ENCODE results near the gene LSP1.
"Not testable (repeated sequence)": the region's sequence is repeated elsewhere in the genome, so short reads cannot be mapped to it uniquely, and the experiment has no call there.

The LSP1 gene

DNA sequence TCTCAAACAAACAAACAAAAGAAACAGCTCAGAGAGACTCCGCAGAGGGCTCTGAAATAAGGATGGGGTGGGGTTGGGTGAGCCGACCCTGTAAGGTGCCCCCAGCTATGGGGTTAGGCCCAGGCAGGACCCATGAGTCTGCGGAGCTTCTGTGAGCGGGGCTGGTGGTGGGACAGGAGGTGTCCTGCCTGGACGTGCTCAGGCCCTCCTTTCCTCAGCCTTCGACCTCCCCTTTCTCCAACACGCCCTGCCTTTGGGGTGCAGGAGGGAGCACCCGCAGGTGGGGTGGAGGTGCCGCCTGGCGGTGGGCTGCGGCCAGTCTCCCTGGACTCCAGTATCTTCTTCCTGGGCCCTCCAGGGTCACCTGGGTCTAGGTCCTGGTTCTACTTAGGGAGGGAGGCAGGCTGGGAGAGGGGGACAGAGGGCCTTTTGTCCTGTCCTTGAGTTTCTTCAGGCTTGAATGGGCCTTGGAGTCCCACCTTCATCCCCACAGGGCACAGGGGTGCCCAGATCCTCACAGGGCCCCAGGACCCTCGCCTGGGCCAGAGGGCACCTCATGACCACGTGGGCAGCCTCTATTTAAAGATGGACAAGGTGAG is 26.6 kb downstream of the LSP1 start:
- no peak for DNase-seq

DNA sequence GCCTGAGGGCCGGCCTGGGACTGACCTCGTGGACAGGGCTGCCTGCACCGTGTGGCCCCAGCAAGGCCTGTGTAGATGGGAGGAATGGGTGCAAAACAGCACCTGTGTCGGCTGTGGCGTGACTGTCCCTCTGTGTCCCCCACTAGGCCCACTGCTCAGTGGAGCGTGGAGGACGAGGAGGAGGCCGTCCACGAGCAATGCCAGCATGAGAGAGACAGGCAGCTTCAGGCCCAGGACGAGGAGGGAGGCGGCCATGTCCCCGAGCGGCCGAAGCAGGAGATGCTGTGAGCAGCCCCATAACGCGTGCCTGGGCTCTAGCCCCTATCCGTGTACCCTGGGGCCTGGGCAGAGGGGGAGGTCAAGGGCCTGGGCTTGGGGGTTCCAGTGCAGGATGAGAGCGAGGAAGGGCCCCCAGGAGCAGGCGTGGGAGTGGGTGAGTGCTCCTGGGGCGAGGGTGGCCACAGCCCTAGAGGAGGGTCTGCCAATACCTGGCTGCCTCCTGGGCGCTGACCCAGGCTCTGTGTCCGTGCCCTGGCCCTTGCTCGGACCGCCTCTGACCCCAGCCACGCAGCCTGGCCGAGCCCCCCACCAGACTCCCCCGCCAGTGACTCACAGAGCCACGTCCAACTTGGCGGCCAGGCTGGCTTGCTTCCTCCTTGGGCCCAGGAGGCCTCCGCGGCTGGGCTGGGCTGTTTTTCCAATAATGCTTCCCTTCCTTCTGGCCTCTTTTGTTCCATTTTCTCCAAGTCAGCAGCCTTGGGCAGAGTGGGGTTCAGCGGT is 27.2 kb downstream of the LSP1 start:
- no peak for DNase-seq

- no peak for DNase-seq
These were observed 28.0 kb downstream of the LSP1 start for GRCh38 chr11:1880746-1881441.

GRCh38 chr11:1881442-1882264 is 28.8 kb downstream of the LSP1 start:
- DNase-seq, result no peak

GRCh38 chr11:1882265-1883238 is 29.7 kb downstream of the LSP1 start:
- DNase-seq, result no peak

GRCh38 chr11:1883346-1884302 is 30.7 kb downstream of the LSP1 start:
- DNase-seq, result no peak

DNA sequence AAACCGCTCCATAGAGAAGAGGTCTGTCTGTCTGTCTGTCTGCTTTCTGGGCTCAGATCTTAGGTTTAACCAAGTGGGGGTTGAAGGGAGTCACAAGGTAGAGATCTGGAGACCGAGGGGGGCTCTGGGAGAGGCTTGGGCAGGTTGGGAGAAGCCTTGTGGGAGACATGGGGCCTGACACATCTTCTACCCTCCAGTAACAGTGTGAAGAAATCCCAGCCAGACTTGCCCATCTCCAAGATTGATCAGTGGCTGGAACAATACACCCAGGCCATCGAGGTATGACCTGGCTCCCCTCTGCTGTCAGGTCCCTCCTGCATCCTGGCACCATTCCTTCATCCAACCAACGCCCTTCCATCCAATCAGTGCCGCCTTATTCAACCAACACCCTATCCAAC is 31.4 kb downstream of the LSP1 start:
- DNase-seq, result no peak

- DNase-seq, result not testable (repeated sequence)
These were observed 33.7 kb downstream of the LSP1 start for GRCh38 chr11:1886551-1886950.

GRCh38 chr11:1887451-1888346 is 34.8 kb downstream of the LSP1 start:
- no peak for DNase-seq

DNA sequence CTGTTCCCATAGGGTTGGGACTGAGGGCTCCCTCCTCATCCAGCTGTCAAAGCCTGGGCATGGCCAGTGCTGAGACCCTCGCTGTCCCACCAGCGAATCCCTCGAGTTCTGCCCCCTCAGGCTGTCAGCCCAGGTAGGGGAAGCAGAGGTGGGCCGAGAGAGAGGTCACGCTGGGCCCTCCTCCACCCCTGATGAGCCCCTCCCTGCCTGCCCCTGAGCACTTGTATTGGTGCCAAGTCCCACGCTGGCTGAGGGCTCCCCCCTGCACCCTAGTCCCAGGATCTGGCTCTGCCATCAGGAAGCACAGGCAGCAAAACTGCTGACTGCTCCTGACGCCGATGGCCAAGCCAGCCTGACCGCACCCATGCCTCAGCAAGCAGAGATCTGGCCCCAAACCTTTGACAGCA is 35.5 kb downstream of the LSP1 start:
- DNase-seq, result no peak

GRCh38 chr11:1888811-1889210 is 35.9 kb downstream of the LSP1 start:
- DNase-seq, result no peak

DNA sequence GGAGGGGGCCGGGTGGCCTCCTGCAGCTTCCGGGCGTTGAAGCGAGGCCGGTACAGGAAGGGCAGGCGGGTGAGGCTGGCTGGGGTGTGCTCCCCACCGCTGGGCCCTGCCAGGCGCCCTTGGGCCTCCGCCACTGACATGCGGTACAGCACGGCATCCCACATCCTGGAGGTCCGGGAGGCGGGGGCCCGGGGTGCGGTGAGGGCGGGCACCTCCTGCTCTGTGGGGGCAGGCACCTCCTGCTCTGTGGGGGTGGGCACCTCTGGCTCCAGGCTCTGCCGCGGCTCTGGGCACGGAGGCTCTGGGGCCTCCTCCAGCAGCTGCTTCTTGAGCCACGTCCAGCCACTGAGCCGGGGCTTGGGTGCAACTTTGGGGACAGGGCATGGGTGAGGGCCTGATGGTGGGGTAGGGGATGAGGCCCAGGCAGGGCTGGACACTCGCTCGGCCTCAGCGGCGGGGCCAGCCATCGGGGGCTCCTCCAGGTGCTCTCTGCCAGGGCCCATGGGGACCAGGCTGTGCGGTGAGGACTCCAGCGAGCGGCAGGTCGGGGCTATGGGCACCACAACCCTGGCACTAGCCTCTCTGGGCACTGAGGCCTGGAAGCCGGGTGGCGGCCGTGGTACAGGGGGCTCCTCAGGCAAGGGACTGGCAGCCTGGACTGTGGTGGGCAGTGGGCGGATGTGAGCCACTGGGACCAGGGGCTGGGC is 36.5 kb downstream of the LSP1 start:
- no peak for DNase-seq

DNA sequence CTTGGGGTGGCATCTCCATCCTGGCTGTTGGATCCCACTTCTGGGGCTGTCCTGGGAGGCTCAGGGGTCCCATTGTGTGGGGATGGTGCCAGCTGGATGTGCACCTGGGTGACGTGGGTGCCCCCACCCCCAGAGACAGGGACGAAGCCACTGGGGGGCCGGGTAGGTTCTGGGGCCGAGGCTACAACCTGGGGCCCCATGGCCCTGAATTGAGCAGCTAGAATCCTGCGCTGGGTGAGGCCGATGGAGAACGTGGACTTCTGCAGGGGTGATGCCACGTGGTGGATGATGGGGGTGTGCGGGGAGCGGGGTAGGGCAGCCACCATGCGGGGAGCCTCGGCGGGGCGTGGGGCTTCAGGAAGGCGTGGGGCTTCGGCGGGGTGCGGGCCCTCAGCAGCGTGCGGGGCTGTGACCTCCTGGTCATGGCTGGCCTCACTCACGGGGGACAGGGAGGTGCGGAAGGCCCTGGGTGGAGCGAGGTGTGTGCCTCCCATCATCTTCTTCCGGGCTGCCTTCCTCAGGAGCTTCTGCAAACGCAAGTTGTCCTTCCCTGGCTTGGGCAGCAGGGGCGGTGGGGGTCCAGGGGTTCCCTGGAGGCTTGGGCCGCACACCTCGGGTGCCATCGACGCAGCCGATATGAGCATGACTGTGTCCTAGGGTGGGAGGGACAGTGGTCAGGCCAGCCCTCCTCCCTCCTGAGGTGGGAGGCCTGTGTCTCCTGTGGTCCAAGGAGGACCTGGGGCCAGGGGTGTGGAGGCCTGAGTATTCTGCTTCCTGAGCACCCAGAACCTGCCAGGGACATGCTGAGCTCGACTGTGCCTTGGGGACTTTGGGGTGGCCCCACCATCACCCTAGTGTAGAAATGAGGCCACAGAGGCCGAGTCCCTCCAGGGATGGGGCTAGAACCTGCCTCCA is 37.3 kb downstream of the LSP1 start:
- no peak for DNase-seq

DNA sequence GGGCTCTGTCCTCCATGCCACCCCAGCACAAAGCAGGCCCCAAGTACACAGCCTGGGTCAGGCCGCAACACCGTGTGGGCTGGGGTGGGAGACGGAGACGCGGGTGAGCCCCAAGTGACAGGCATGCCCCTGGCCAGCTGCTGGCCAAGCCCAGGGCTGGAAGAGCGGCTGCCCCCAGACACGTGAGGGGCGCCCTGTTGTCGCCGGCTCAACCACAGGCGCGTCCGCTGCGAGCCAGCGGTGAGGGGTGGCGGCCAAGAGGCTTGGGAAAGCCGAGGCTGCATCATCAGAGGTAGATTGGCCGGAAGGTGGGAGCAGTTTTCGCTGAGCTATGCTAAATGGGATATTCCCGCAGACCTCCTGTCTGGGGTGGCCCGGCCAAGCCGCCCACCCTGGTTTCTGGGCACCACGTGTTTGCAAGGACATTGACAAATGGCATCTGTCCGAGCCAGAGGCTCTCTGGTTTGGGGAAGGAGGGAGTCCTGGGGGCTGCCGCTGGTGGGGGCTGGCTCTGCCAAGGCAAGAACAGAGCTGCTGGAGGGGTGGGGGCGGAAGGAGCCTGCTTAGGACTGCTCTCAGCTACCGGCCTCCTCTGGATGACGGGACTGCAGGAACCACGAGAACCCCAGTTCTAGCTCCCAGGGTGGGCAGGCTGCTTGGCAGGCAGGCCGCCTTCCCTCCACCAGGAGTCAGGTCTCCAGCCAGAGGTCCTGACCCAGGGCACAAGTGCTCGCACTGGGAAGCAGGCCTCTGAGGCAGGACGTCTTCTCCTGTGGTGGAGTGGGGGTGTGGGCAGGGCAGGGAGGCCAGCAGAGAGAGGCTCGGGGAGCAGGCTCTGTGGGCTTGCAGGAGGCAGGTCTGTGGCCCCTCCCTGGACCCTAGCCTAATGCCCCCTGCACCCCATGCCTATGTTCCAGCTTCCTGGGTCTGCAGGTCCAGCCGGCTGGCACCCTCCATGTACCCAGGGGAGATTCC is 38.3 kb downstream of the LSP1 start:
- no peak for DNase-seq

- DNase-seq, result no peak
These were observed 38.9 kb downstream of the LSP1 start, which contains the start of gene PRR33 for GRCh38 chr11:1891831-1892115. Gene PRR33 (minus strand): TSS chr11:1891895. CDS start chr11:1890584, 1,311 bp downstream.

- DNase-seq, result no peak
These were observed 39.2 kb downstream of the LSP1 start for GRCh38 chr11:1892116-1892515.

- no peak for DNase-seq
These were observed 39.7 kb downstream of the LSP1 start for GRCh38 chr11:1892558-1892957.
